H9 (cell line): ENCODE results near the gene UTS2R. TPM values are rescaled to one million over a fixed set of nuclear protein-coding genes. Genes with fewer than 3 reads are reported as not detected.

Experiments used
- DNase-seq: peaks from one replicate; pipeline ENCODE4 v3.0.0-alpha.2; 2017
- H2AFZ ChIP-seq: one replicate; pipeline ENCODE4 v1.6.1; 2013; ENCODE audit warnings: mild to moderate bottlenecking, low read length, control low read depth, moderate library complexity
- H2AK5ac ChIP-seq: 2 replicates; pipeline ENCODE4 v1.6.1; 2013; ENCODE audit warnings: low read length, control low read depth, mixed read lengths; ENCODE audit not compliant: insufficient read length
- H2BK120ac ChIP-seq: one replicate; pipeline ENCODE4 v1.6.1; 2013; ENCODE audit warnings: low read depth, mild to moderate bottlenecking, low read length, control low read depth, inconsistent platforms; ENCODE audit not compliant: poor library complexity, severe bottlenecking
- H2BK12ac ChIP-seq: 2 replicates; pipeline ENCODE4 v1.6.1; 2013; ENCODE audit warnings: low read length, control low read depth, mixed read lengths, low read depth; ENCODE audit not compliant: insufficient read length
- H2BK15ac ChIP-seq: 2 replicates; pipeline ENCODE4 v1.6.1; 2013; ENCODE audit warnings: low read depth, low read length, control low read depth
- H2BK20ac ChIP-seq: one replicate; pipeline ENCODE4 v1.6.1; 2013; ENCODE audit warnings: low read depth, mild to moderate bottlenecking, low read length, control low read depth, inconsistent platforms; ENCODE audit not compliant: poor library complexity, severe bottlenecking
- H2BK5ac ChIP-seq: 2 replicates; pipeline ENCODE4 v1.6.1; 2013; ENCODE audit warnings: low read length, control low read depth, mixed read lengths; ENCODE audit not compliant: insufficient read length
- H3K14ac ChIP-seq: 2 replicates; pipeline ENCODE4 v1.6.1; 2013; ENCODE audit warnings: low read length, control low read depth; ENCODE audit not compliant: insufficient read depth
- H3K18ac ChIP-seq: 2 replicates; pipeline ENCODE4 v1.6.1; 2013; ENCODE audit warnings: low read depth, mild to moderate bottlenecking, mixed read lengths, low read length, control low read depth; ENCODE audit not compliant: insufficient read length
- H3K23ac ChIP-seq: 2 replicates; pipeline ENCODE4 v1.6.1; 2013; ENCODE audit warnings: low read length, control low read depth, mixed read lengths, low read depth; ENCODE audit not compliant: insufficient read length
- H3K23me2 ChIP-seq: 2 replicates; pipeline ENCODE4 v1.6.1; 2013; ENCODE audit warnings: low read depth, mild to moderate bottlenecking, mixed read lengths, low read length, control low read depth; ENCODE audit not compliant: insufficient read length, poor library complexity, severe bottlenecking
- H3K27ac ChIP-seq: 2 replicates; pipeline ENCODE4 v1.5.1; 2013; ENCODE audit warnings: low read length, control low read depth, mixed read lengths, low read depth; ENCODE audit not compliant: insufficient read length
- H3K27me3 ChIP-seq: 2 replicates; pipeline ENCODE4 v1.6.1; 2013; ENCODE audit warnings: low read length, control low read depth, inconsistent platforms; ENCODE audit not compliant: insufficient read depth
- H3K4ac ChIP-seq: 2 replicates; pipeline ENCODE4 v1.6.1; 2013; ENCODE audit warnings: low read depth, mild to moderate bottlenecking, control low read depth, inconsistent platforms, low read length, moderate library complexity
- H3K4me1 ChIP-seq: 2 replicates; pipeline ENCODE4 v1.6.1; 2013; ENCODE audit warnings: low read length, control low read depth, inconsistent platforms; ENCODE audit not compliant: insufficient read depth
- H3K4me2 ChIP-seq: 2 replicates; pipeline ENCODE4 v1.6.1; 2013; ENCODE audit warnings: low read length, control low read depth, mixed read lengths; ENCODE audit not compliant: insufficient read length, insufficient read depth
- H3K56ac ChIP-seq: 2 replicates; pipeline ENCODE4 v1.6.1; 2013; ENCODE audit warnings: low read depth, mild to moderate bottlenecking, mixed read lengths, low read length, control low read depth; ENCODE audit not compliant: insufficient read length
- H3K79me1 ChIP-seq: 2 replicates; pipeline ENCODE4 v1.6.1; 2013; ENCODE audit warnings: low read depth, mild to moderate bottlenecking, moderate library complexity, low read length, control low read depth, inconsistent platforms; ENCODE audit not compliant: insufficient read depth, poor library complexity, severe bottlenecking
- H3K79me2 ChIP-seq: 2 replicates; pipeline ENCODE4 v1.6.1; 2013; ENCODE audit warnings: low read length, control low read depth, inconsistent platforms; ENCODE audit not compliant: insufficient read depth
- H3K9ac ChIP-seq: 2 replicates; pipeline ENCODE4 v1.6.1; 2013; ENCODE audit warnings: low read length, control low read depth, mixed read lengths; ENCODE audit not compliant: insufficient read length; ENCODE audit errors: extremely low read depth
- H3K9me3 ChIP-seq: one replicate; pipeline ENCODE4 v1.6.1; 2013; ENCODE audit warnings: low read depth, low read length, inconsistent platforms; ENCODE audit not compliant: control insufficient read depth
- H3T11ph ChIP-seq: one replicate; pipeline ENCODE4 v1.6.1; 2013; ENCODE audit warnings: mild to moderate bottlenecking, low read length, control low read depth, inconsistent platforms
- H4K20me1 ChIP-seq: one replicate; pipeline ENCODE4 v1.6.1; 2013; ENCODE audit not compliant: control insufficient read depth, insufficient read length, insufficient read depth
- H4K5ac ChIP-seq: 2 replicates; pipeline ENCODE4 v1.6.1; 2013; ENCODE audit warnings: low read depth, mild to moderate bottlenecking, mixed read lengths, low read length, control low read depth; ENCODE audit not compliant: insufficient read length
- H4K8ac ChIP-seq: replicated peaks from 2 replicates; pipeline ENCODE4 v1.6.1; 2013; ENCODE audit warnings: low read length, control low read depth, mixed read lengths, low read depth; ENCODE audit not compliant: insufficient read length
- H4K91ac ChIP-seq: 2 replicates; pipeline ENCODE4 v1.6.1; 2013; ENCODE audit warnings: low read depth, mild to moderate bottlenecking, moderate library complexity, mixed read lengths, low read length, control low read depth; ENCODE audit not compliant: insufficient read length
- H3K27ac Mint-ChIP-seq, 3 experiments: 2 replicates in 2 of 3; 3 replicates in 1 of 3; pipeline ENCODE4 v1.8.0; 2020 to 2021; ENCODE audit warnings: mixed read lengths in 3 of 3, mild to moderate bottlenecking in 1 of 3, moderate library complexity in 1 of 3
- H3K27me3 Mint-ChIP-seq: 2 replicates; pipeline ENCODE4 v1.8.0; 2021; ENCODE audit warnings: low read depth, mild to moderate bottlenecking, moderate library complexity, mixed read lengths
- H3K36me3 Mint-ChIP-seq, 3 experiments: 2 replicates in 2 of 3; 3 replicates in 1 of 3; pipeline ENCODE4 v1.8.0; 2020 to 2021; ENCODE audit warnings: low read depth in 3 of 3, mixed read lengths in 3 of 3; ENCODE audit not compliant: insufficient read depth in 1 of 3
- H3K4me1 Mint-ChIP-seq, 2 experiments: 2 replicates each; pipeline ENCODE4 v1.8.0; 2020; ENCODE audit warnings: mixed read lengths in 2 of 2
- H3K4me3 Mint-ChIP-seq, 2 experiments: 2 replicates in 1 of 2; 3 replicates in 1 of 2; pipeline ENCODE4 v1.8.0; 2020 to 2021; ENCODE audit warnings: mild to moderate bottlenecking in 2 of 2, mixed read lengths in 2 of 2, moderate library complexity in 1 of 2
- H3K9me3 Mint-ChIP-seq, 2 experiments: 2 replicates in 1 of 2; 3 replicates in 1 of 2; pipeline ENCODE4 v1.8.0; 2020; ENCODE audit warnings: mild to moderate bottlenecking in 2 of 2, mixed read lengths in 2 of 2, moderate library complexity in 1 of 2
- CTCF ChIP-seq: fragments of 200-600 bp; sonication (generic); conservative IDR thresholded peaks from 3 replicates; pipeline ENCODE4 v1.8.0; 2021; ENCODE audit warnings: antibody characterized with exemption, mild to moderate bottlenecking
- WGBS: extraction: QIAGEN DNeasy Blood & Tissue Kit; methylation state at CpG from one replicate; pipeline ENCODE4 v1.1.7; 2013; ENCODE audit warnings: missing lambda C conversion rate, low lambda C conversion rate, mixed read lengths; ENCODE audit not compliant: insufficient read length; ENCODE audit errors: extremely low coverage; 5-methylcytosine and 5-hydroxymethylcytosine counted together
- total RNA-seq: library from RNA; stranded (reverse); gene quantifications from 2 replicates; pipeline ENCODE4 v1.2.1, GENCODE V29; 2021

Gene UTS2R
- total RNA-seq, 1 experiment from 2014 or later, result 0.94 TPM

- Mint-ChIP-seq H3K27me3 (peaks cover 3% of the 10 kb centered on the region), H3K36me3 (peaks cover 16 to 24% (median 19%) of the 10 kb centered on the region in 3 experiments; a peak in 6 of 7 replicates), H3K4me3 (no peak overlapping the region), H3K27ac (no peak overlapping the region), H3K9me3 (peaks cover 0 to 4% of the 10 kb centered on the region in 2 experiments; a peak in 2 of 5 replicates), H3K4me1 (peaks cover 14 to 23% of the 10 kb centered on the region in 2 experiments)
- no peak overlapping the region for H3K27ac ChIP-seq
- H3K9me3 ChIP-seq, result no peaks in the 10 kb centered on the region
- H3K27me3 ChIP-seq, result no peaks in the 10 kb centered on the region
- H3K18ac ChIP-seq, result no peak overlapping the region
- H2BK15ac ChIP-seq, result no peak overlapping the region
- no peak overlapping the region for H2BK20ac ChIP-seq
- H3K23me2 ChIP-seq, result peaks cover 3% of the 10 kb centered on the region
- H4K8ac ChIP-seq, result no peak overlapping the region
- no peaks in the 10 kb centered on the region for H4K20me1 ChIP-seq
- H3K79me1 ChIP-seq, result no peaks in the 10 kb centered on the region
- no peak overlapping the region for H3K9ac ChIP-seq
- no peak overlapping the region for H3T11ph ChIP-seq
- H4K91ac ChIP-seq, result no peak overlapping the region
- no CpG with 5 or more reads among the region's 4 CpGs for WGBS
- H2BK5ac ChIP-seq, result no peak overlapping the region
- no peaks in the 10 kb centered on the region for H3K79me2 ChIP-seq
- no peak overlapping the region for H3K14ac ChIP-seq
- no peak overlapping the region for H2AK5ac ChIP-seq
- H2AFZ ChIP-seq, result no peak overlapping the region
- H3K4me2 ChIP-seq, result no peak overlapping the region
- H3K23ac ChIP-seq, result no peak overlapping the region
- no peak overlapping the region for H3K56ac ChIP-seq
- H2BK120ac ChIP-seq, result no peak overlapping the region
- H3K4me1 ChIP-seq, result no peaks in the 10 kb centered on the region
- no peak for DNase-seq
- no peak overlapping the region for H3K4ac ChIP-seq
- no peak for TF ChIP-seq CTCF
- H4K5ac ChIP-seq, result no peak overlapping the region
- no peak overlapping the region for H2BK12ac ChIP-seq
Measured at GRCh38 chr17:82416264-82416663, 44.7 kb downstream of the UTS2R start.
